Measurements from ENCODE around the gene EHMT1.

- TF ChIP-seq CTCF (conservative IDR thresholded peaks at IDR 0.05; ENCODE audit: low read length): no peak
- TF ChIP-seq EZH2phosphoT487 (IDR thresholded peaks at IDR 0.05; ENCODE audit: borderline replicate concordance): no peak
These were observed 77.5 kb downstream of the EHMT1 start for GRCh38 chr9:137696136-137696925.

Data from Loucy (cell line).